IMR-90 (cell line): ENCODE measurements around the gene RHOT1. TPM values are rescaled to one million over a fixed set of nuclear protein-coding genes. Genes with fewer than 3 reads are reported as not detected.

Source experiments
- ATAC-seq: fragments of 200-7000 bp; cut with Tn5 transposase; 2 replicates; pipeline ENCODE4 v1.9.1; 2020; ENCODE audit warnings: low read depth, mild to moderate bottlenecking, moderate library complexity
- BruUV-seq: library from RNA; stranded (reverse); fragments of 400-500 nt; replicated peaks from 2 replicates; lab custom pipeline; 2021; lab: Mats Ljungman, UMichigan
- CTCF ChIA-PET: fragments of 300-600 bp; formaldehyde crosslinking; extraction: SDS; loops from one replicate; lab custom pipeline; 2021; ENCODE audit warnings: antibody characterized with exemption; lab: Yijun Ruan, JAX
- POLR2A ChIA-PET: fragments of 300-600 bp; sonication (Branson Sonifier 250); formaldehyde crosslinking; loops from one replicate; lab custom pipeline; 2022; ENCODE audit warnings: antibody characterized with exemption; ENCODE audit not compliant: unreplicated experiment; lab: Charles Lee
- DNase-seq: peaks from one replicate; pipeline ENCODE4 v3.0.0; 2013
- H2AFZ ChIP-seq: replicated peaks from 2 replicates; pipeline ENCODE3; 2013; ENCODE audit warnings: low read length, mild to moderate bottlenecking; ENCODE audit not compliant: poor library complexity
- H2AK5ac ChIP-seq: 2 replicates; pipeline ENCODE4 v1.6.1; 2013; ENCODE audit warnings: low read depth, low read length, inconsistent platforms
- H2AK9ac ChIP-seq: replicated peaks from 2 replicates; pipeline ENCODE3; 2013; ENCODE audit warnings: mild to moderate bottlenecking, low read depth, low read length, moderate library complexity; ENCODE audit not compliant: poor library complexity
- H2BK120ac ChIP-seq: 2 replicates; pipeline ENCODE4 v1.6.1; 2013; ENCODE audit warnings: low read depth, low read length, inconsistent platforms
- H2BK15ac ChIP-seq: 3 replicates; pipeline ENCODE4 v1.6.1; 2013; ENCODE audit warnings: low read depth, low read length, inconsistent platforms
- H2BK20ac ChIP-seq: 2 replicates; pipeline ENCODE4 v1.6.1; 2013; ENCODE audit warnings: low read depth, mild to moderate bottlenecking, inconsistent platforms, low read length, moderate library complexity
- H2BK5ac ChIP-seq: 2 replicates; pipeline ENCODE4 v1.6.1; 2013; ENCODE audit warnings: mild to moderate bottlenecking, low read depth, low read length, inconsistent platforms; ENCODE audit not compliant: poor library complexity, severe bottlenecking
- H3K14ac ChIP-seq: replicated peaks from 2 replicates; pipeline ENCODE4 v1.6.1; 2013; ENCODE audit warnings: low read depth, low read length, inconsistent platforms
- H3K18ac ChIP-seq: 2 replicates; pipeline ENCODE4 v1.6.1; 2013; ENCODE audit warnings: low read depth, low read length, control low read depth
- H3K23ac ChIP-seq: 2 replicates; pipeline ENCODE4 v1.6.1; 2013; ENCODE audit warnings: low read depth, low read length, inconsistent platforms
- H3K27ac ChIP-seq: 2 replicates; pipeline ENCODE4 v1.5.1; 2013; ENCODE audit warnings: mild to moderate bottlenecking, control low read depth, low read length; ENCODE audit not compliant: insufficient read depth
- H3K27me3 ChIP-seq: 2 replicates; pipeline ENCODE4 v1.6.1; 2013; ENCODE audit warnings: low read length; ENCODE audit not compliant: control insufficient read depth, insufficient read depth
- H3K36me3 ChIP-seq: 2 replicates; pipeline ENCODE4 v1.6.1; 2013; ENCODE audit warnings: low read length, mixed read lengths; ENCODE audit not compliant: control insufficient read depth, insufficient read depth
- H3K4ac ChIP-seq: 2 replicates; pipeline ENCODE4 v1.6.1; 2013; ENCODE audit warnings: low read depth, low read length, inconsistent platforms
- H3K4me1 ChIP-seq: 2 replicates; pipeline ENCODE4 v1.6.1; 2013; ENCODE audit warnings: low read length, mixed read lengths; ENCODE audit not compliant: control insufficient read depth, insufficient read depth
- H3K4me2 ChIP-seq: 2 replicates; pipeline ENCODE4 v1.6.1; 2013; ENCODE audit warnings: low read depth, mild to moderate bottlenecking, control low read depth, low read length, moderate library complexity
- H3K4me3 ChIP-seq: 2 replicates; pipeline ENCODE4 v1.5.1; 2013; ENCODE audit warnings: low read depth, mild to moderate bottlenecking, control low read depth, low read length, moderate library complexity; ENCODE audit not compliant: insufficient read depth
- H3K56ac ChIP-seq: 2 replicates; pipeline ENCODE4 v1.6.1; 2013; ENCODE audit warnings: low read length, inconsistent platforms; ENCODE audit not compliant: insufficient read depth; ENCODE audit errors: extremely low read depth
- H3K79me1 ChIP-seq, 2 experiments: 2 replicates each; pipeline ENCODE4 v1.6.1; 2013; ENCODE audit warnings: low read length in 2 of 2, inconsistent platforms in 1 of 2, low read depth in 1 of 2
- H3K9ac ChIP-seq: 2 replicates; pipeline ENCODE4 v1.6.1; 2013; ENCODE audit warnings: low read depth, low read length, control low read depth
- H3K9me1 ChIP-seq: 2 replicates; pipeline ENCODE4 v1.6.1; 2013; ENCODE audit warnings: low read length, inconsistent platforms; ENCODE audit not compliant: insufficient read depth
- H3K9me3 ChIP-seq: 2 replicates; pipeline ENCODE4 v1.6.1; 2013; ENCODE audit warnings: low read length; ENCODE audit not compliant: control insufficient read depth, insufficient read depth
- H4K20me1 ChIP-seq: 2 replicates; pipeline ENCODE4 v1.6.1; 2013; ENCODE audit warnings: low read length, inconsistent platforms; ENCODE audit not compliant: insufficient read depth
- H4K5ac ChIP-seq: 2 replicates; pipeline ENCODE4 v1.6.1; 2013; ENCODE audit warnings: mild to moderate bottlenecking, low read depth, low read length, control low read depth
- H4K8ac ChIP-seq, 2 experiments: 2 replicates each; pipeline ENCODE4 v1.6.1; 2013; ENCODE audit warnings: low read depth in 2 of 2, low read length in 2 of 2, control low read depth in 1 of 2, inconsistent platforms in 1 of 2
- H4K91ac ChIP-seq: 2 replicates; pipeline ENCODE4 v1.6.1; 2013; ENCODE audit warnings: low read depth, low read length, inconsistent platforms; ENCODE audit not compliant: insufficient read depth
- BHLHE40 ChIP-seq: fragments of 150-350 bp; IDR thresholded peaks from 2 replicates; pipeline ENCODE4 v1.6.1; 2016; ENCODE audit warnings: mild to moderate bottlenecking, low read depth, low read length
- CEBPB ChIP-seq: IDR thresholded peaks from 2 replicates; pipeline ENCODE4 v1.6.1; 2012; ENCODE audit warnings: low read depth, low read length, improper control_type of control experiment
- CHD1 ChIP-seq: IDR thresholded peaks from 2 replicates; pipeline ENCODE4 v1.6.1; 2012; ENCODE audit warnings: low read depth, low read length, improper control_type of control experiment
- FOS ChIP-seq: fragments of 150-350 bp; IDR thresholded peaks from 2 replicates; pipeline ENCODE4 v1.6.1; 2016; ENCODE audit warnings: low read depth, low read length
- MAFK ChIP-seq: IDR thresholded peaks from 2 replicates; pipeline ENCODE4 v1.6.1; 2012; ENCODE audit warnings: low read depth, low read length, improper control_type of control experiment
- MAZ ChIP-seq: IDR thresholded peaks from 2 replicates; pipeline ENCODE4 v1.6.1; 2012; ENCODE audit warnings: low read depth, mild to moderate bottlenecking, low read length, improper control_type of control experiment, moderate library complexity, borderline replicate concordance
- MXI1 ChIP-seq: IDR thresholded peaks from 2 replicates; pipeline ENCODE4 v1.6.1; 2012; ENCODE audit warnings: low read depth, mild to moderate bottlenecking, low read length, moderate library complexity, borderline replicate concordance
- NFE2L2 ChIP-seq: fragments of 150-350 bp; IDR thresholded peaks from 2 replicates; pipeline ENCODE4 v1.6.1; 2016; ENCODE audit warnings: low read depth, mild to moderate bottlenecking, low read length
- POLR2A ChIP-seq: IDR thresholded peaks from 2 replicates; pipeline ENCODE4 v1.6.1; 2012; ENCODE audit warnings: mild to moderate bottlenecking, low read depth, low read length
- RAD21 ChIP-seq: IDR thresholded peaks from 2 replicates; pipeline ENCODE4 v1.6.1; 2012; ENCODE audit warnings: low read length, improper control_type of control experiment
- RCOR1 ChIP-seq: IDR thresholded peaks from 2 replicates; pipeline ENCODE4 v1.6.1; 2012; ENCODE audit warnings: mild to moderate bottlenecking, low read length, improper control_type of control experiment; ENCODE audit not compliant: insufficient replicate concordance
- RFX5 ChIP-seq: IDR thresholded peaks from 2 replicates; pipeline ENCODE4 v1.8.0; 2012; ENCODE audit warnings: low read depth, mild to moderate bottlenecking, low read length, moderate library complexity
- SMC3 ChIP-seq: fragments of 150-350 bp; IDR thresholded peaks from 2 replicates; pipeline ENCODE4 v1.6.1; 2016; ENCODE audit warnings: low read depth, mild to moderate bottlenecking, antibody characterized with exemption, low read length, moderate library complexity
- WGBS, 2 experiments: methylation state at CpG; one replicate each; pipeline versions ENCODE4 v1.1.5 to v1.1.7; 2013; ENCODE audit warnings: missing lambda C conversion rate in 2 of 2; ENCODE audit not compliant: insufficient read length in 1 of 2; ENCODE audit errors: extremely low coverage in 2 of 2; 5-methylcytosine and 5-hydroxymethylcytosine counted together
- dilution Hi-C: fragments of 300-500 bp; cut with HindIII; formaldehyde crosslinking; loops from one replicate; pipeline ENCODE4 v1.14.3; 2018; ENCODE audit warnings: low sequenced_read_pairs; ENCODE audit not compliant: unreplicated experiment
- in situ Hi-C: fragments of 300-500 bp; cut with MboI; formaldehyde crosslinking; loops from 3 replicates; pipeline ENCODE4 v1.14.3; 2019; ENCODE audit warnings: low sequenced_read_pairs, inconsistent platforms, mixed read lengths
- intact Hi-C: fragments of 100-400 bp; cut with micrococcal nuclease; formaldehyde crosslinking; loops from 2 replicates; pipeline ENCODE4 v1.10.0; 2022
- polyA plus RNA-seq, 3 experiments: library from polyadenylated mRNA; depleted of rRNA; stranded (reverse); fragments of >200 nt; gene quantifications; 2 replicates each; pipeline ENCODE4 v1.2.3, GENCODE V29; 2012; ENCODE audit warnings: low replicate concordance in 1 of 3
- total RNA-seq: library from RNA; depleted of rRNA; stranded (reverse); fragments of >200 nt; gene quantifications from 2 replicates; pipeline ENCODE4 v1.2.3, GENCODE V29; 2012
- TF ChIP-seq, protein P1 (sequence below): fragments of 150-350 bp; IDR thresholded peaks from 2 replicates; pipeline ENCODE4 v1.6.1; 2017; ENCODE audit warnings: mild to moderate bottlenecking, antibody characterized with exemption, low read length, low read depth
- TF ChIP-seq, protein P2 (sequence below): conservative IDR thresholded peaks from 2 replicates; pipeline ENCODE4 v1.5.1; 2012; ENCODE audit warnings: mild to moderate bottlenecking, low read depth, low read length, improper control_type of control experiment
- TF ChIP-seq, protein P3 (sequence below): fragments of 150-350 bp; IDR thresholded peaks from 2 replicates; pipeline ENCODE4 v1.6.1; 2016; ENCODE audit warnings: low read depth, mild to moderate bottlenecking, low read length, moderate library complexity, borderline replicate concordance

Gene RHOT1
- total and polyA plus RNA-seq, 2 of the 4 experiments (the other 2 are of a cell fraction) = 27.4 to 27.6 TPM

DNA sequence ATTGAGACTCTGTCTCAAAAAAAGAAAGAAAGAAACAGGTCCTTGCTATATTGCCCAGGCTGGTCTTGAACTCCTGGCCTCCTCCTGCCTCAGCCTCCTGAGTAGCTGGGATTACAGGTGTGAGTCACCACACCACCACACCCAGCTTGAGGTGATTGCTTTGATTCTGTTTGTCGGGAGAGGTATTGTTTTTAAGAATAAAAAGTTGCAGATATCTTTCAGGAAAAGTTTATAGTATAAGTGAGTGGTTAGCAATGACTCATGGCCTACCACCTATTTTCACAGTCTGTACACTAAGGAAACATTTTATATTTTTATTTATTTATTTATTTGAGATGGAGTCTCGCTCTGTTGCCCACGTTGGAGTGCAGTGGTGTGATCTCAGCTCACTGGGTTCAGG is 45.0 kb downstream of the RHOT1 start:
- ChIA-PET CTCF (no interaction called here), POLR2A (no interaction called here)
- Histone ChIP-seq H2BK15ac (no peak overlapping the region), H2BK120ac (no peak overlapping the region; the same call in 1 of the 2 replicates), H2AK9ac (no peak overlapping the region), H3K4me3 (no peak overlapping the region), H3K9me1 (no peaks in the 10 kb centered on the region), H3K56ac (no peak overlapping the region), H3K27ac (no peak overlapping the region), H2AK5ac (peak overlapping the region; percentile 86; the same call in 1 of the 2 replicates), H2BK20ac (no peak overlapping the region; the same call in 1 of the 2 replicates), H3K4me2 (no peak overlapping the region), H3K27me3 (no peaks in the 10 kb centered on the region), H2AFZ (no peak overlapping the region), H3K18ac (no peak overlapping the region), H4K5ac (no peak overlapping the region), H4K20me1 (no peaks in the 10 kb centered on the region), H3K9ac (no peak overlapping the region), H2BK5ac (peak overlapping the region; percentile 50), H3K14ac (no peak overlapping the region), H4K91ac (no peak overlapping the region; the same call in 1 of the 2 replicates), H3K23ac (no peak overlapping the region), H3K4me1 (peaks cover 9% of the 10 kb centered on the region), H3K9me3 (no peaks in the 10 kb centered on the region), H3K4ac (peak overlapping the region; percentile 77), H4K8ac (no peak overlapping the region), H3K36me3 (peaks cover 3% of the 10 kb centered on the region; the same call in 1 of the 2 replicates), H3K79me1 (peaks cover 3 to 13% of the 10 kb centered on the region in 2 experiments; a peak in 2 of 4 replicates)
- intact Hi-C loops = no loop called here
- TF ChIP-seq MAZ (no peak), CEBPB (no peak), RCOR1 (no peak), RFX5 (no peak), BHLHE40 (no peak), FOS (no peak), POLR2A (no peak), RAD21 (no peak), NFE2L2 (no peak), MAFK (no peak), MXI1 (no peak), SMC3 (no peak), CHD1 (no peak)
- TF ChIP-seq, protein P1, sequence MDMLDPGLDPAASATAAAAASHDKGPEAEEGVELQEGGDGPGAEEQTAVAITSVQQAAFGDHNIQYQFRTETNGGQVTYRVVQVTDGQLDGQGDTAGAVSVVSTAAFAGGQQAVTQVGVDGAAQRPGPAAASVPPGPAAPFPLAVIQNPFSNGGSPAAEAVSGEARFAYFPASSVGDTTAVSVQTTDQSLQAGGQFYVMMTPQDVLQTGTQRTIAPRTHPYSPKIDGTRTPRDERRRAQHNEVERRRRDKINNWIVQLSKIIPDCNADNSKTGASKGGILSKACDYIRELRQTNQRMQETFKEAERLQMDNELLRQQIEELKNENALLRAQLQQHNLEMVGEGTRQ = no peak
- TF ChIP-seq, protein P2, sequence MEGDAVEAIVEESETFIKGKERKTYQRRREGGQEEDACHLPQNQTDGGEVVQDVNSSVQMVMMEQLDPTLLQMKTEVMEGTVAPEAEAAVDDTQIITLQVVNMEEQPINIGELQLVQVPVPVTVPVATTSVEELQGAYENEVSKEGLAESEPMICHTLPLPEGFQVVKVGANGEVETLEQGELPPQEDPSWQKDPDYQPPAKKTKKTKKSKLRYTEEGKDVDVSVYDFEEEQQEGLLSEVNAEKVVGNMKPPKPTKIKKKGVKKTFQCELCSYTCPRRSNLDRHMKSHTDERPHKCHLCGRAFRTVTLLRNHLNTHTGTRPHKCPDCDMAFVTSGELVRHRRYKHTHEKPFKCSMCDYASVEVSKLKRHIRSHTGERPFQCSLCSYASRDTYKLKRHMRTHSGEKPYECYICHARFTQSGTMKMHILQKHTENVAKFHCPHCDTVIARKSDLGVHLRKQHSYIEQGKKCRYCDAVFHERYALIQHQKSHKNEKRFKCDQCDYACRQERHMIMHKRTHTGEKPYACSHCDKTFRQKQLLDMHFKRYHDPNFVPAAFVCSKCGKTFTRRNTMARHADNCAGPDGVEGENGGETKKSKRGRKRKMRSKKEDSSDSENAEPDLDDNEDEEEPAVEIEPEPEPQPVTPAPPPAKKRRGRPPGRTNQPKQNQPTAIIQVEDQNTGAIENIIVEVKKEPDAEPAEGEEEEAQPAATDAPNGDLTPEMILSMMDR = no peak
- TF ChIP-seq, protein P3, sequence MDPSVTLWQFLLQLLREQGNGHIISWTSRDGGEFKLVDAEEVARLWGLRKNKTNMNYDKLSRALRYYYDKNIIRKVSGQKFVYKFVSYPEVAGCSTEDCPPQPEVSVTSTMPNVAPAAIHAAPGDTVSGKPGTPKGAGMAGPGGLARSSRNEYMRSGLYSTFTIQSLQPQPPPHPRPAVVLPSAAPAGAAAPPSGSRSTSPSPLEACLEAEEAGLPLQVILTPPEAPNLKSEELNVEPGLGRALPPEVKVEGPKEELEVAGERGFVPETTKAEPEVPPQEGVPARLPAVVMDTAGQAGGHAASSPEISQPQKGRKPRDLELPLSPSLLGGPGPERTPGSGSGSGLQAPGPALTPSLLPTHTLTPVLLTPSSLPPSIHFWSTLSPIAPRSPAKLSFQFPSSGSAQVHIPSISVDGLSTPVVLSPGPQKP = no peak
- in situ Hi-C loops = no loop called here
- dilution Hi-C loops = no loop called here
- ATAC-seq = peak; percentile 9; the same call in 1 of the 2 replicates
- no TSS peak for BruUV-seq
- DNase-seq = peak; percentile 47
- no CpG with 5 or more reads among the region's 3 CpGs for WGBS, 2 experiments
